ENCODE data around the gene TBC1D24.

Gene TBC1D24

DNA sequence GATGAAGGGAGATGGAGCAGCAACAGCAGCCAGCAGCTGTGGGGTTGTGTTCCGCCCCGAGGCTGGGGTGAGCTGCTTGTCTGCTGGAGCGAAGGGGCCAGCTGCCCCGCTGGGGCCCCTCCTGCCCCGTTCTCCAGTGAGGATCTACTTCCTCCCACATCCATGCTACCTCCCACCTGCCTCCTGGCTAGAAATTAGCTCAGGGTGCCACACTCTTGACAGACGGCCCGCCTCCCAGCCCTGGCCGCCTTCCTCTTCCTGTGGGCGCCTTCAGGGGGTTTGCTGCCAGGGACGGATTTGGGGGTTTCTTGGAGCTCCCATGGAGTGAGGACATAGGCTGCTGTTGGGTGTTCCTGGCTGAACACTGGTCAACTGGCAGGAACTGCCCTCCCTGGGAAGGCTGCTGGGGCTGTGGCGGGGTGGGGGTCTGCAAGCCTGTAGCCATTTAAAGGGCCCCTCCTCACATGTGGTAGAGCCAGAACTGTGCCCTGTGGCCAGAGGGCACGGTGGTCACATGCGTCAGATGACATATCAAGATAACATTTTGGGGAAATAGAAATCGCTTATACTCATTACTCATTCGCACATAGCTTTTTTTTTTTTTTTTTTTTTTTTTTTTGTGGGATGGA lies 13.1 kb downstream of the TBC1D24 start:
- H2AFZ ChIP-seq (ENCODE audit: low read length): no peak overlapping the region
- no peaks in the 10 kb centered on the region for H3K9me3 ChIP-seq (replicated peaks; ENCODE audit: insufficient read depth, low read length)
- H3K9ac ChIP-seq (ENCODE audit: low read length): no peak overlapping the region
- no peak for DNase-seq
- no peaks in the 10 kb centered on the region for H3K36me3 ChIP-seq (replicated peaks; ENCODE audit: insufficient read depth, low read length)
- no peak for TF ChIP-seq EZH2 (optimal IDR thresholded peaks at IDR 0.05; ENCODE audit: low read depth, low read length)
- TF ChIP-seq EZH2phosphoT487 (IDR thresholded peaks at IDR 0.05; ENCODE audit: low read length): no peak
- TF ChIP-seq, protein P1, sequence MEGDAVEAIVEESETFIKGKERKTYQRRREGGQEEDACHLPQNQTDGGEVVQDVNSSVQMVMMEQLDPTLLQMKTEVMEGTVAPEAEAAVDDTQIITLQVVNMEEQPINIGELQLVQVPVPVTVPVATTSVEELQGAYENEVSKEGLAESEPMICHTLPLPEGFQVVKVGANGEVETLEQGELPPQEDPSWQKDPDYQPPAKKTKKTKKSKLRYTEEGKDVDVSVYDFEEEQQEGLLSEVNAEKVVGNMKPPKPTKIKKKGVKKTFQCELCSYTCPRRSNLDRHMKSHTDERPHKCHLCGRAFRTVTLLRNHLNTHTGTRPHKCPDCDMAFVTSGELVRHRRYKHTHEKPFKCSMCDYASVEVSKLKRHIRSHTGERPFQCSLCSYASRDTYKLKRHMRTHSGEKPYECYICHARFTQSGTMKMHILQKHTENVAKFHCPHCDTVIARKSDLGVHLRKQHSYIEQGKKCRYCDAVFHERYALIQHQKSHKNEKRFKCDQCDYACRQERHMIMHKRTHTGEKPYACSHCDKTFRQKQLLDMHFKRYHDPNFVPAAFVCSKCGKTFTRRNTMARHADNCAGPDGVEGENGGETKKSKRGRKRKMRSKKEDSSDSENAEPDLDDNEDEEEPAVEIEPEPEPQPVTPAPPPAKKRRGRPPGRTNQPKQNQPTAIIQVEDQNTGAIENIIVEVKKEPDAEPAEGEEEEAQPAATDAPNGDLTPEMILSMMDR (IDR thresholded peaks at IDR 0.05; ENCODE audit: low read length): no peak
- H4K20me1 ChIP-seq (ENCODE audit: insufficient read depth, low read length): no peaks in the 10 kb centered on the region
- no peaks in the 10 kb centered on the region for H3K27me3 ChIP-seq (replicated peaks; ENCODE audit: insufficient read depth, low read length)
- H3K4me2 ChIP-seq (ENCODE audit: low read depth, low read length): no peak overlapping the region
- H3K79me2 ChIP-seq (ENCODE audit: low read length): 0 out of 2 replicates have a peak, but pooled peaks cover 4% of the 10 kb centered on the region
- H3K4me3 ChIP-seq (ENCODE audit: low read length): no peak overlapping the region
- no peak overlapping the region for H3K27ac ChIP-seq (ENCODE audit: low read length)
- no peaks in the 10 kb centered on the region for H3K9me2 ChIP-seq (replicated peaks; ENCODE audit: insufficient read depth, low read length)
- H3K4me1 ChIP-seq (ENCODE audit: low read length): no peaks in the 10 kb centered on the region
- H3F3A ChIP-seq (ENCODE audit: insufficient read depth, low read length): no peaks in the 10 kb centered on the region

DNA sequence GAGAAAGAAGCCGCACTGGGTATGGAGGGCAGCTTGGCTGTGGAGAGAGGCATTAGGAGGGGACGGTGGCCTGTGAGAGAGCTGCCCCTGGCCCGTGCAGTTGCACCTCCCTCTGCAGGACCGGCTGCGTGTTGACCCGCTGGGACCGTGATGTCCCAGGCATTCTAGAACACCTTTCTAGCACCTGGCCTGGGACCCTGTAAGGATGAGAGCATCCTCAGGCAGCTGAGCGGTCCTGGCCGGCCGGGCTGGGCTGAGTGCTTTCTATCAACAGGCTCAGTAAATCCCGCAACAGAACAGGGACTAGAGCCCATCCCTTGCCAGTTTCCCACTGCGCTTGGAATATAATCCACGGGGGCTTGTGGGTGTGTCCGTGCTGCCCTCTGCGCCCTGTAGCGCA lies 14.7 kb downstream of the TBC1D24 start:
- no peaks in the 10 kb centered on the region for H3K9me2 ChIP-seq (replicated peaks; ENCODE audit: insufficient read depth, low read length)
- no peaks in the 10 kb centered on the region for H3K36me3 ChIP-seq (replicated peaks; ENCODE audit: insufficient read depth, low read length)
- H3K4me2 ChIP-seq (ENCODE audit: low read depth, low read length): no peak overlapping the region
- no peak overlapping the region for H3K27ac ChIP-seq (ENCODE audit: low read length)
- no peak overlapping the region for H3K9ac ChIP-seq (ENCODE audit: low read length)
- no peaks in the 10 kb centered on the region for H3K4me1 ChIP-seq (ENCODE audit: low read length)
- no peaks in the 10 kb centered on the region for H4K20me1 ChIP-seq (ENCODE audit: insufficient read depth, low read length)
- no peaks in the 10 kb centered on the region for H3K9me3 ChIP-seq (replicated peaks; ENCODE audit: insufficient read depth, low read length)
- H3K79me2 ChIP-seq (ENCODE audit: low read length): 0 out of 2 replicates have a peak, but pooled peaks cover 4% of the 10 kb centered on the region
- H2AFZ ChIP-seq (ENCODE audit: low read length): no peak overlapping the region
- DNase-seq: no peak
- no peaks in the 10 kb centered on the region for H3F3A ChIP-seq (ENCODE audit: insufficient read depth, low read length)
- H3K4me3 ChIP-seq (ENCODE audit: low read length): no peak overlapping the region
- no peaks in the 10 kb centered on the region for H3K27me3 ChIP-seq (replicated peaks; ENCODE audit: insufficient read depth, low read length)
- TF ChIP-seq EZH2 (optimal IDR thresholded peaks at IDR 0.05; ENCODE audit: low read depth, low read length) (no peak), EZH2phosphoT487 (IDR thresholded peaks at IDR 0.05; ENCODE audit: low read length) (no peak)
- TF ChIP-seq, protein P1 (IDR thresholded peaks at IDR 0.05; ENCODE audit: low read length): no peak

DNA sequence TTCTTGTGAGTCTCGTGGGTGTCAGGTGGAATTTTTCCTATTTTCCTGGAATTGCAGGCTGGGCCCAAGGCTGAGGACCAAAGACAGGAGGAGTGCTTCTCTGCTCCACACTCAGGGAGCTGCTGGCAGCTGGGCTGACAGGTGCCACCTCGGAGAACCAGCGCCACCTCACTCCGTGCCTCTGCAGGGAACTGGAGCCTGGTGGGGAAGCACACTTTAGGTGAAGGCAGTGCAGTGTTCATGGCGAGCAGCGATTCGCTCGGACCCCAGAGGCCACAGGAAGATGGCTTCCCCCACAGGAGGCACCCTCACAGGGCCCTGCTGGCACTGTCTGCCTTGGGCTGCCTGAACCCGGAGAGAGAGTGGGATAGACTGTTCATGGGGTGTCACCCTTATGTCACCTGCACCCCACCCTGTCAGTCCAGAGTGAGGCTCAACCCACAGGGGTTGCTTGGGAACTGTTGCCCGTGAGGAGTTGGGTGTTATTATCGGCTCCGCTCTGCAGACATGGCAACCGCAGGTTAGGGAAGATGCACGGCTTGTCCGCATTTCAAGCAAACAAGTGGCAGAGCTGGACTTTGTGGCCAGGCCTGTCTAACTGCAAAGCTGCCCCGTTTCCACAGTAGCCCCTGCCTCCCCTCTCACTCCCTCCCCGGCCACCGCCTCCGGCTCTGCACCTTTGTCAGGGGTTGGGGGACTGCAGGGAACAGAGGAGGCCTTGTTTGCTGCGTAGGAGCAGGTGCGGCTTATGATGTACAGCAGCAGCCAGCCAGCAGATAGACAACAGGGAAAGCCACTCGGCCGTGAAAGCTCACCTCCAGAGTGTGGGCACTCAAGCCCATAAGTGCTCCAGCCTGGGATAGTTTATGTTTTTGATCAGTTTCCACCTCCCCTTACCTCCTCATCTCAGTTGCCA lies 15.5 kb downstream of the TBC1D24 start:
- H3F3A ChIP-seq (ENCODE audit: insufficient read depth, low read length): no peaks in the 10 kb centered on the region
- H4K20me1 ChIP-seq (ENCODE audit: insufficient read depth, low read length): no peaks in the 10 kb centered on the region
- 0 out of 2 replicates have a peak, but pooled peaks cover 4% of the 10 kb centered on the region for H3K79me2 ChIP-seq (ENCODE audit: low read length)
- no peak overlapping the region for H2AFZ ChIP-seq (ENCODE audit: low read length)
- H3K9me2 ChIP-seq (replicated peaks; ENCODE audit: insufficient read depth, low read length): no peaks in the 10 kb centered on the region
- no peaks in the 10 kb centered on the region for H3K27me3 ChIP-seq (replicated peaks; ENCODE audit: insufficient read depth, low read length)
- no peak for TF ChIP-seq EZH2phosphoT487 (IDR thresholded peaks at IDR 0.05; ENCODE audit: low read length)
- TF ChIP-seq EZH2 (optimal IDR thresholded peaks at IDR 0.05; ENCODE audit: low read depth, low read length): no peak
- TF ChIP-seq, protein P1 (IDR thresholded peaks at IDR 0.05; ENCODE audit: low read length): no peak
- no peaks in the 10 kb centered on the region for H3K4me1 ChIP-seq (ENCODE audit: low read length)
- no peak for DNase-seq
- no peaks in the 10 kb centered on the region for H3K36me3 ChIP-seq (replicated peaks; ENCODE audit: insufficient read depth, low read length)
- H3K9me3 ChIP-seq (replicated peaks; ENCODE audit: insufficient read depth, low read length): no peaks in the 10 kb centered on the region
- H3K27ac ChIP-seq (ENCODE audit: low read length): no peak overlapping the region
- no peak overlapping the region for H3K4me2 ChIP-seq (ENCODE audit: low read depth, low read length)
- no peak overlapping the region for H3K4me3 ChIP-seq (ENCODE audit: low read length)
- H3K9ac ChIP-seq (ENCODE audit: low read length): no peak overlapping the region

Data from MM.1S (cell line).